Stimulated activated CD4-positive, alpha-beta T cell treated with anti-CD3 and anti-CD28 coated beads, Interleukin-1b, Interleukin-23, amount 100 ng/mL, for 24 hours (primary cell): ENCODE measurements around the gene C12orf56.
"Not testable (repeated sequence)": the region's sequence is repeated elsewhere in the genome, so short reads cannot be mapped to it uniquely, and the experiment has no call there.

Experiments used
- DNase-seq, 4 experiments: peaks; one replicate each; pipeline ENCODE4 v3.0.0-alpha.2; 2020; ENCODE audit warnings: low read depth in 4 of 4, low spot score in 1 of 4

The C12orf56 gene

DNA sequence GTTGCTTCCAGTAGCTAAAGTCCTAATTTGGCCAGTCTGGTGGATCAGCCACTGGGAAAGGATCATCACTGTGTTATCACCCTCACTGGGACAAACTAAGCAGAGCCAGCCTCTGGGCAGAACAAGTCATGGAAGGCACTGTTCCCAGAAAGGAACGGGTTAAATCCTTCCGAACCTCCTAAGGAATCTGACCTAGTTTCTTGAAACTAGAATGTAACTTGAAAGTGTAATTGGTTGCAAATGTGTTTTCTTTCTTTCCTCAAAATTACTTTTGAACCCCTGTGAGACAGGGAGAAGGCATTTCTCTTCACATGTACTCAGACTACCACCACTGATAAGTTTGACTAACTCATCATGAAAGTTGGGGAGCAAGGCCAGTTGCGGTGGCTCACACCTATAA is 149.8 kb downstream of the C12orf56 start:
- DNase-seq, result no peak

DNA sequence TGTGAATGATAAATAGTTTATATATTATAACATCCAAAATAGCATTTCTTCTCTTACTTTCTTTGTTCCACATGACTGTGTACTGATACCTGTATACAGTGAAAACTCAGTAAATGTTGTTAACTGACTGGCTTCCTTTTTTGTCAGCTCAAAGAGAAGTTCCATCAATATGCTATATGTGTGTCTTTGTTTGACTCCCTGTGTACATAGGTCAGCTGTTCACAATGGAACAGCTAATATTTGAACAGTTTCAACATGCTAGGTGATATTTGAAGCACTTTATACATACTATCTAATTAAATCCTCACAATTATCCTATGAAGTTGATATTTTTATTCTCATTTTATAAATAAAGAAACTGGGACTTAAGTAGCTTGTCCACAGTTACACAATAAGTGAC is 153.2 kb downstream of the C12orf56 start:
- DNase-seq, result no peak

DNA sequence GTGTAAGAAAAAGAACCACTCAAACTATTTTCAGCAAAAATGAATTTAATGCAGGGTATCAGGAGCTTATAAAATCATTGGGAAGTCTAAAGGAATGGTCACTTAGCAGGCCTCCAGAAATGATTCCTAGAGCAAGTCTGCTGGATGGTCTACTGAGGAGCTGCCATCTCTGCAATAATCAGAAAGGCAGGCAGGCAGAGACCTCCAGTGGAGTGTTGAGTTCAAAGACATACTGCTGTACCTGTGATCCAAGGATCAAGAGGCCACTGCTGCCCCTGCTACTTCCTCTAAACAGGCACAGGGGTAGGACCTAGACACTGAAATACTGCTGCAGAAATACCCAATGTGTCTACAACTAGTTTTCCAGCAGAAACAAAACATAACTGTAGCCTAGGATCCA is 154.0 kb downstream of the C12orf56 start:
- DNase-seq, result no peak

DNA sequence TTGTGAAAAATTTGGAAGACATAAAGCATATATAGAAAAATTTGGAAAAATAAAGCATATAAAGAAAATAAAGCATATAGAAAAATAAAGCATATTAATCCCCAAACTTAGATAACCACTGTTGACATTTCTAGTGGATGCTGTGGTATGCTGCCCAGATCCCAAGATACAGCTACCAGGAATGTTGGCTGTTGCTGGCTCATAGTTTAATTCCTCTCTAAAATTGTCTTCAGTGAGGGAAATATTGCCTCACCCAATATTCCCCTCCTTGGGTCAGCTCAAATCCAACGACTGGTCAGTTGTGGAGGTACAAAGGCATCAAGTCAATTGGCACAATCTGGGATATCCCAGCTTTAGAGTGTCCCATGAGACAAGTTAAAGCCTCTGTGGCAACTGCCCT is 158.4 kb downstream of the C12orf56 start:
- no peak for DNase-seq

DNA sequence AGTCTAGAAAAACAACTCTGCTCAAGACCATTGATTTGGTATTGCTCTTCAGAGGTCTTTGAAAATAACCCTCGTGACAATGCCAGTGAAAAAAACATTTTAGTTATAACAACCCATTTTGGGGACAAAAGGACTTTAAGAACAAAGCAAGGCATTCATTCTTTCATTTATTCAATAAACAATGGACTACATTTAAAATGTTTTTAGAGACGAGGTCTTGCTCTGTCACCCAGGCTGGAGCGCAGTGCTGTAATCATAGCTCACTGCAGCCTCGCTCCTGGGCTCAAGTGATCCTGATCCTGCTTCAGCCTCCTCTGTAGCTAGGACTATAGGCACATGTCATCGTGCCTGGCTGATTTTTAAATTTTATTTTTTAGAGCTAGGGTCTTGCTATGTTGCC is 160.8 kb downstream of the C12orf56 start:
- DNase-seq, result no peak

DNA sequence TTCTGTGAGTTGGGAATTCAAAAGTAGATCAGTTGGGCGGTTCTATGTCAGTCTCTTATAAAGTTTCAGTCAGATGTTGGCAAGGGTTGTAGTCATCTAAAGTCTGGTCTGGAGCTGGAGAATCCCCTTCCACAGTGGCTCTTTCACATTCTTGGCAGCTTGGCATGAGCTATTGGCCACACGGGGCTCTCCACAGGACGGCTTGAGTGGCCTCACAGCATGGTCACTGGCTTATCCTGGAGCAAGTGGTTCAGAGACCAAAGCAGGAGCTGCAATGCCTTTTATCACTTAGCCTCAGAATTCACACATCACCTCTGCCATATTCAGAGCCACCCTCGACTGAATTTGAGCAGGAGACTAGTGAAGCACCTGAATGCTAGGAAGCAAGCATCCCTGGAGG is 161.3 kb downstream of the C12orf56 start:
- DNase-seq, result no peak

DNA sequence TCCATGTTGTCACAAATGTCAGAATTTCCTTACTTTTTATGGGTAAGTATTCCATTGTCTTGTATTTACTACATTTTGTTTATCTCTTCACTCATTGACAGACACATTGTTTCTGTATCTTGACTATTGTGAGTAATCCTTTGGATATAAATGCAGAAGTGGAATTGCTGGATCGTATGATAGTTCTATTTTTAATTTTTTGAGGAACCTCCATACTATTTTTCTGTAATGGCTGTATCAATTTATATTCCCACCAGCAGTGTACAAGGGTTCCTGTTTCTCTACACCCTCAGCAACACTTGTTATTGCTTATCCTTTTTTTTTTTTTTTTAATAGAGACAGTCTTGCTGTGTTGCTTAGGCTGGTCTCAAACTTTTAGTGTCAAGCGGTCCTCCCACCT is 164.9 kb downstream of the C12orf56 start:
- no peak for DNase-seq

DNA sequence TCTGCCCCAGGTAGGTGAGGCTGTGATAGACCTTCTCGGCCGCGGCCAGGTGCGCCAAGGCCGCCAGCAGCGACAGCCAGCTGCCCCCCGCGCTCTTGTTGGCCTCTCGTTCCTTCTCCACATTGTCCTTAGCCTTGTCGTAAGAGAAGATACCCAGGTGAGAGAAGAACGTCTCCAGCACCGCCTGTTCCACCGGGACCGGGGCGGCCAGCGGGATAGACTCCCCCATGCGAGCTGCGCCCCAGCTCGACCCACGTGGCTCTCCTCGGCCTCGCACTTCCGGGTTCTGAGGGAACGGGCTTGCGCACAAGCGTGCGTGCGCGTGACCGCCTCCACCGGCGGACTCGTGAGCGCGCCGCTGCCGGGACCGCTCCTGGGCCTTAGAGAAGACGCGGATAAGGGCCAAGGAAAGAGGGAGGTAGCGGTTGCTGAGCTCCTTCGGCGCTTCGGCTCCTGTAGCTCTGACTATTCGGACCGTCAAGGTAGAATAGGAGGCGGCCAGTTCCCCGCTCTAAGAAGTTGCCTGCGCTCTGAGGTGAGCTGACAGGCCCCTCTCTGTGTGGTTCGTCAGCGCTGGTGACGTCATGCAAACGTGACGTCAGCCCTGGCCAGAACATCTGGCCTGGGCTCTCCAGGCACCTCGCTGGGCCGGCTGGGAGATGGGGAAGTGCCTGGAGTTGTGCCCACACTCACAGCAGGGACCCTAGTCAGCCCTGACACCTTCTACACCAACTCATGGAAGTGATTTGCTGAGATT is 168.4 kb downstream of the C12orf56 start, which contains the start of gene KICS2:
KICS2 (minus strand) TSS at position 288 of the 757 bp plus-strand sequence; CDS start at position 229, 59 bp downstream.
- peak; percentile 65 to 86 (median 80) for DNase-seq

DNA sequence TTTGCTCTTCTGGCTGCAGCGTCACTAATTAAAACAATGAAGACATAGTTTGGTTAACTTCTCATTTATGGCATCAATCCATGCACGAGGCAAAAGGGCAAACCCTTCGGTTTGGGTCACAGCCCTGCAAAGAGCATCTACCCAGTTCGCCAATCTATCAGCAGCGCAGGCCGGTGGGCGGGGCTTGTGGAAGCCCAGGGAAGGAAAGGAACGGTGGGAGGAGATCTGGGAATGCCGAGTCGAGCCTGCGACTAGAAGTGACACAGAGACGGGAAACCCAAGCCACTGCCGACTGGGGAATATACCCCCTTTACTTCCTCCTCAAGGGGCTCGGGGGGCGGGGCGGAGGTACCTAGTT is 168.9 kb downstream of the C12orf56 start:
- DNase-seq, result peak in 3 of 4 experiments; percentile 21 to 50 (median 50)

DNA sequence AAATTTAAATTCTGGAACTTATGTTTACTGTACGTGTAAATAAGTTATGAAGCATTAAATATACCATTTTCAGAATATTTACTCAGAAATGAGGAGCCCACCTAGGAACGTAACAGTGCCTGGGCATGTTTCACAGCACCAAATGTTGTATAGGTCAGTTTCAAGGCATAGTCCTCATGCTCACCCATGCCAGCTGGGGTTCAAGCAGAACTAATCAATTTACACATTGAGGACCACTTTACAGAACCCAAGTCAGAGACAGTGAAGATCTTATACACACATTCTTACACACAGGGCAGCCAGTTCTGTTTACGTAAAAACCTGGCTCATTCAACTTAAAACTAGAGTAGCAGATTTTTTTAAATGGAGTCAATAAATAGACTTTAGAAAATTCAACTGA is 170.5 kb downstream of the C12orf56 start:
- no peak for DNase-seq

DNA sequence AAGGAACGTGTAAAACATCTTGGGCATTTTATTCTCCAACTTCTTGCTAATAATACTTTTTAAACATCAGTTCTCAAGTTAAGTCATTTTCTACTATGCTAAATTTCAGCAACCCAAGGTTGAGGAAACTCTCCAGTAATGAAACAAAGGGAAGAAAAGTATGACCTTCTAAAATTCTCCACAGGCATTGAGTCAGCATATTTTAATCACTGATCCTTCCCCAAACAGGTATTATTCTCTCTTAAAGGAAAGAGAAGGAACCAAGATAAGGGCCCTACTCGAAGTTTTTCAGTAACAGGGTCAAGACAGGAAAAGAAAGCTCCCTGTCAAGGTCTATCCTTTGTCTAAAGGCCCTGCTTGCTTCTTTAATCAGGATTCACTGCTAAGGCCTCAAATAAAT is 171.4 kb downstream of the C12orf56 start:
- no peak for DNase-seq

DNA sequence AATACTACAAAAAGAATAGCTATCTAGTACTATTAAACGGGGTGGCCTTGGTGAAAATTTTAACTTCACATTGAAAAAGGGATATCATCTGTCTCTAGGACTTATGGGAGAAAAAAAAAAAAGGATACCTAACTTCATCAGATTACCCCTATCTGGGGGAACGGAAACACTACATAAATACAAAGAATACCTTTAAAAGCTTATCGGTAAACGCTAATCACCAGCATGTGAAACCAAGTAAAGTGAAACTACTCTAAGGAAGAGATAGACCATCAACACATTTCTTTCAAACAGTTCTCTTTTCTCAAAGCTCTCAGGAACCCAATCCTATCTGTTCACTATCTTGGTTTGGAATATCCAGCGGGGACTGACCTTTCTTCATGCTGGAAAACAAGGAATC is 172.0 kb downstream of the C12orf56 start:
- no peak for DNase-seq

DNA sequence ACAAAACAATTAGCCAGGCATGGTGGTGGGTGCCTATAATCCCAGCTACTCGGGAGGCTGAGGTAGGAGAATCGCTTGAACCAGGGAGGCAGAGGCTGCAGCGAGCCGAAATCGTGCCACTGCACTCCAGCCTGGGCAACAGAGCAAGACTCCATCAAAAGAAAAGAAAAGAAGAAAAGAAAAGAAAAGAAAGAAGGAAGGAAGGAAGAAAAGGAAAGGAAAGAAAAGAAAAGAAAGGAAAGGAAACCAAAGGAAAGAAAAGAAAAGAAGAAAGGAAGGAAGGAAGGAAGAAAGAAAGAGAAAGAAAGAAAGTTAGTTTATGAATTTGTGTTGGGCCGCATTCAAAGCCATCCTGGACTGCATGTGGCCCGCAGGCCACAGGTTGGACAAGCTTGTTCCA is 172.9 kb downstream of the C12orf56 start:
- DNase-seq, result not testable (repeated sequence)

DNA sequence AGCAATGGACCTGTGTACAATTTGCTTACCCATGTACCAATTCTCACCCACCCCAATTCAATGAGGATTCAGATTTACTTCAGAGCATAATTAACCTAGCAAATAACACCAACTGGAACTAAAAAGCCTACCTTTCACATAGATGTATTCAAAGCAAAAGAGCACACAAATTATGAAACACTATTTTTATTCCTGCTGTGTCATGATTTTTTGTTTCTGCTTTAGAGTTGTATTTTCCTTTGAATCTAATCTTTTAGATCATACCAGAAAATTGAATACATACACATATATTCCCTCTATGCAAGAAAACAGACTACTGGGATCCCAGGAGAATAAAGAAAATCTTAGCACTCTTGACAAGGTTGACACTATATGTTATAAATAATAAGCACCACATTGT is 174.3 kb downstream of the C12orf56 start:
- DNase-seq, result no peak
